ENCODE measurements around the gene PAPPA2. TPM values are rescaled to one million over a fixed set of nuclear protein-coding genes. Genes with fewer than 3 reads are reported as not detected.

The PAPPA2 gene
- total RNA-seq, 3 donors from 2014 or later (not counting 1 experiment from before 2014, with no cell fraction given), result 0.48 TPM; not detected in 2

DNA sequence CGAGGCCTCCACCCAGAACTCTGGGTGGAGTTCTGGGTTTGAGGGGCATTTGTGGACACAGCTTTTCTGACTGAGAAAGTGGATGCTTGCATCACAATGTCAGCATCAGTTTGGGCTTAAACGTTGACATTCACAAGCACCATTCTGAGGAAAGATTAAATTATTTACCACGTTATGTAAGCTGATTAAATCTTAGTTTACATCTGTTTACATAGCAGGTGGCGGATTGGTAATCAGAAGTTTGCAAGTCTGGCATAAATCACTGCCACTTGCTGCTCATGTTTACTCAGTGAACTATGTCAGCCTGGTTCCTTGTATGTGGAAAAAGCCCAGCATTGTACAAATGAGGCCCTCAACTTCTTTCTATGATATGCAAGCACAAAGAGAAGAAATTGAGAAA is 310.1 kb downstream of the PAPPA2 start:
- H3K4me1 ChIP-seq (ENCODE audit: control insufficient read depth, insufficient read depth, low read length), result no peaks in the 10 kb centered on the region
- WGBS (ENCODE audit: insufficient coverage), result 52% methylated on average over 4 of the region's 4 CpGs
- H3K9me3 Mint-ChIP-seq, result peaks cover 2 to 14% of the 10 kb centered on the region in 2 donors

GRCh38 chr1:176774224-176774623 is 311.2 kb downstream of the PAPPA2 start:
- no peaks in the 10 kb centered on the region for H3K4me1 Mint-ChIP-seq
- intact Hi-C loops (cut with micrococcal nuclease), result no loop called here
- DNase-seq (no peak), ATAC-seq (no peak)
- H3K36me3 ChIP-seq (ENCODE audit: control insufficient read depth, insufficient read depth, low read length), result no peaks in the 10 kb centered on the region
- no peak overlapping the region for H3K4me3 Mint-ChIP-seq
- H3K27ac Mint-ChIP-seq, result no peak overlapping the region
- H3K9me3 ChIP-seq (ENCODE audit: control insufficient read depth, insufficient read depth, low read length), result no peaks in the 10 kb centered on the region
- no peaks in the 10 kb centered on the region for H3K27me3 Mint-ChIP-seq (ENCODE audit: low read depth in 2 of 2)
- peaks cover 2 to 14% of the 10 kb centered on the region in 2 donors for H3K9me3 Mint-ChIP-seq
- H3K4me3 ChIP-seq (ENCODE audit: low read length), result no peak overlapping the region
- H3K4me1 ChIP-seq (ENCODE audit: control insufficient read depth, insufficient read depth, low read length), result no peaks in the 10 kb centered on the region
- no peaks in the 10 kb centered on the region for H3K27me3 ChIP-seq (ENCODE audit: control insufficient read depth, insufficient read depth, low read length)
- 67% methylated on average over 4 of the region's 4 CpGs for WGBS (ENCODE audit: insufficient coverage)
- no peak overlapping the region for H3K27ac ChIP-seq (ENCODE audit: low read length)
- no peaks in the 10 kb centered on the region for H3K36me3 Mint-ChIP-seq
- TF ChIP-seq, protein P1, sequence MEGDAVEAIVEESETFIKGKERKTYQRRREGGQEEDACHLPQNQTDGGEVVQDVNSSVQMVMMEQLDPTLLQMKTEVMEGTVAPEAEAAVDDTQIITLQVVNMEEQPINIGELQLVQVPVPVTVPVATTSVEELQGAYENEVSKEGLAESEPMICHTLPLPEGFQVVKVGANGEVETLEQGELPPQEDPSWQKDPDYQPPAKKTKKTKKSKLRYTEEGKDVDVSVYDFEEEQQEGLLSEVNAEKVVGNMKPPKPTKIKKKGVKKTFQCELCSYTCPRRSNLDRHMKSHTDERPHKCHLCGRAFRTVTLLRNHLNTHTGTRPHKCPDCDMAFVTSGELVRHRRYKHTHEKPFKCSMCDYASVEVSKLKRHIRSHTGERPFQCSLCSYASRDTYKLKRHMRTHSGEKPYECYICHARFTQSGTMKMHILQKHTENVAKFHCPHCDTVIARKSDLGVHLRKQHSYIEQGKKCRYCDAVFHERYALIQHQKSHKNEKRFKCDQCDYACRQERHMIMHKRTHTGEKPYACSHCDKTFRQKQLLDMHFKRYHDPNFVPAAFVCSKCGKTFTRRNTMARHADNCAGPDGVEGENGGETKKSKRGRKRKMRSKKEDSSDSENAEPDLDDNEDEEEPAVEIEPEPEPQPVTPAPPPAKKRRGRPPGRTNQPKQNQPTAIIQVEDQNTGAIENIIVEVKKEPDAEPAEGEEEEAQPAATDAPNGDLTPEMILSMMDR (IDR thresholded peaks at IDR 0.05), result no peak

More for the DNA sequence above, 310.1 kb downstream of the PAPPA2 start:
- ATAC-seq, result no peak
- H3K27me3 Mint-ChIP-seq (ENCODE audit: low read depth in 2 of 2), result no peaks in the 10 kb centered on the region
- Histone ChIP-seq H3K4me3 (ENCODE audit: low read length) (no peak overlapping the region), H3K9me3 (ENCODE audit: control insufficient read depth, insufficient read depth, low read length) (no peaks in the 10 kb centered on the region), H3K27me3 (ENCODE audit: control insufficient read depth, insufficient read depth, low read length) (no peaks in the 10 kb centered on the region), H3K27ac (ENCODE audit: low read length) (no peak overlapping the region), H3K36me3 (ENCODE audit: control insufficient read depth, insufficient read depth, low read length) (no peaks in the 10 kb centered on the region)
- no peak overlapping the region for H3K4me3 Mint-ChIP-seq
- DNase-seq, result no peak
- TF ChIP-seq, protein P1 (IDR thresholded peaks at IDR 0.05), result no peak
- H3K36me3 Mint-ChIP-seq, result no peaks in the 10 kb centered on the region
- H3K4me1 Mint-ChIP-seq, result no peaks in the 10 kb centered on the region
- H3K27ac Mint-ChIP-seq, result no peak overlapping the region
- intact Hi-C loops (cut with micrococcal nuclease), result no loop called here

GRCh38 chr1:176775378-176775777 is 312.4 kb downstream of the PAPPA2 start:
- H3K27ac Mint-ChIP-seq, result no peak overlapping the region
- Histone ChIP-seq H3K4me3 (ENCODE audit: low read length) (no peak overlapping the region), H3K36me3 (ENCODE audit: control insufficient read depth, insufficient read depth, low read length) (no peaks in the 10 kb centered on the region), H3K4me1 (ENCODE audit: control insufficient read depth, insufficient read depth, low read length) (no peaks in the 10 kb centered on the region), H3K27ac (ENCODE audit: low read length) (no peak overlapping the region), H3K9me3 (ENCODE audit: control insufficient read depth, insufficient read depth, low read length) (no peaks in the 10 kb centered on the region), H3K27me3 (ENCODE audit: control insufficient read depth, insufficient read depth, low read length) (no peaks in the 10 kb centered on the region)
- ATAC-seq, result no peak
- no peaks in the 10 kb centered on the region for H3K27me3 Mint-ChIP-seq (ENCODE audit: low read depth in 2 of 2)
- DNase-seq, result no peak
- no peaks in the 10 kb centered on the region for H3K4me1 Mint-ChIP-seq
- TF ChIP-seq, protein P1 (IDR thresholded peaks at IDR 0.05), result no peak
- WGBS (ENCODE audit: insufficient coverage), result 86% methylated on average over 3 of the region's 3 CpGs
- H3K4me3 Mint-ChIP-seq, result no peak overlapping the region
- intact Hi-C loops (cut with micrococcal nuclease), result no loop called here
- peaks cover 2 to 14% of the 10 kb centered on the region in 2 donors for H3K9me3 Mint-ChIP-seq
- no peaks in the 10 kb centered on the region for H3K36me3 Mint-ChIP-seq

- Histone ChIP-seq H3K27ac (ENCODE audit: low read length) (no peak overlapping the region), H3K27me3 (ENCODE audit: control insufficient read depth, insufficient read depth, low read length) (no peaks in the 10 kb centered on the region), H3K36me3 (ENCODE audit: control insufficient read depth, insufficient read depth, low read length) (no peaks in the 10 kb centered on the region), H3K4me1 (ENCODE audit: control insufficient read depth, insufficient read depth, low read length) (no peaks in the 10 kb centered on the region), H3K9me3 (ENCODE audit: control insufficient read depth, insufficient read depth, low read length) (no peaks in the 10 kb centered on the region), H3K4me3 (ENCODE audit: low read length) (no peak overlapping the region)
- WGBS (ENCODE audit: insufficient coverage), result no CpG with 5 or more reads among the region's 3 CpGs
- Mint-ChIP-seq H3K27ac (no peak overlapping the region), H3K4me1 (no peaks in the 10 kb centered on the region), H3K27me3 (ENCODE audit: low read depth in 2 of 2) (no peaks in the 10 kb centered on the region), H3K9me3 (peaks cover 5 to 14% of the 10 kb centered on the region in 2 donors), H3K36me3 (no peaks in the 10 kb centered on the region), H3K4me3 (no peak overlapping the region)
- ATAC-seq, result no peak
- TF ChIP-seq, protein P1 (IDR thresholded peaks at IDR 0.05), result no peak
- DNase-seq, result no peak
- intact Hi-C loops (cut with micrococcal nuclease), result no loop called here
Measured at GRCh38 chr1:176775996-176776395, 313.0 kb downstream of the PAPPA2 start.

Measured in natural killer cell (primary cell).